GM23338 (cell line): ENCODE data around the gene GNAI2. TPM values are rescaled to one million over a fixed set of nuclear protein-coding genes. Genes with fewer than 3 reads are reported as not detected.
"Not testable (repeated sequence)": the region's sequence is repeated elsewhere in the genome, so short reads cannot be mapped to it uniquely, and the experiment has no call there.

Experiments used
- ATAC-seq: fragments of 200-7000 bp; cut with Tn5 transposase; 3 replicates; pipeline ENCODE4 v1.9.1; 2020
- DNase-seq: peaks from one replicate; pipeline ENCODE4 v3.0.0-alpha.2; 2015; ENCODE audit warnings: low spot score
- H2AFZ ChIP-seq: fragments of 200-600 bp; sonication (generic); 2 replicates; pipeline ENCODE4 v1.8.0; 2016; ENCODE audit warnings: antibody characterized with exemption, mild to moderate bottlenecking, moderate library complexity
- H3F3A ChIP-seq: fragments of 200-600 bp; sonication (generic); replicated peaks from 2 replicates; pipeline ENCODE4 v1.8.0; 2017; ENCODE audit warnings: antibody characterized with exemption, mixed run types, low read depth
- H3K27ac ChIP-seq: fragments of 200-600 bp; sonication (generic); 2 replicates; pipeline ENCODE4 v1.6.1; 2016; ENCODE audit warnings: low read depth
- H3K27me3 ChIP-seq: fragments of 200-600 bp; sonication (generic); 2 replicates; pipeline ENCODE4 v1.8.0; 2016; ENCODE audit warnings: mild to moderate bottlenecking, mixed run types, moderate library complexity; ENCODE audit not compliant: insufficient read depth
- H3K36me3 ChIP-seq: fragments of 200-600 bp; sonication (generic); 2 replicates; pipeline ENCODE4 v1.8.0; 2016; ENCODE audit warnings: mild to moderate bottlenecking; ENCODE audit not compliant: insufficient read depth
- H3K4me1 ChIP-seq: fragments of 200-600 bp; sonication (generic); 2 replicates; pipeline ENCODE4 v1.8.0; 2016; ENCODE audit warnings: mild to moderate bottlenecking, moderate library complexity; ENCODE audit not compliant: insufficient read depth
- H3K4me2 ChIP-seq: fragments of 200-600 bp; sonication (generic); 2 replicates; pipeline ENCODE4 v1.7.1; 2017; ENCODE audit warnings: mixed run types
- H3K4me3 ChIP-seq: fragments of 200-600 bp; sonication (generic); 2 replicates; pipeline ENCODE4 v1.6.1; 2016; ENCODE audit warnings: mixed run types
- H3K79me2 ChIP-seq: fragments of 200-600 bp; sonication (generic); replicated peaks from 2 replicates; pipeline ENCODE4 v1.8.0; 2017; ENCODE audit warnings: mild to moderate bottlenecking; ENCODE audit not compliant: insufficient read depth
- H3K9me2 ChIP-seq: fragments of 200-600 bp; sonication (generic); 2 replicates; pipeline ENCODE4 v1.8.0; 2017; ENCODE audit not compliant: insufficient read depth
- H4K20me1 ChIP-seq: fragments of 200-600 bp; sonication (generic); replicated peaks from 2 replicates; pipeline ENCODE4 v1.8.0; 2017; ENCODE audit warnings: mild to moderate bottlenecking; ENCODE audit not compliant: insufficient read depth
- H3K27ac Mint-ChIP-seq: 2 replicates; pipeline ENCODE4 v1.8.0; 2020; ENCODE audit warnings: inconsistent platforms, mild to moderate bottlenecking, moderate library complexity, mixed read lengths
- H3K27me3 Mint-ChIP-seq: 3 replicates; pipeline ENCODE4 v1.8.0; 2022; ENCODE audit warnings: low read depth, mild to moderate bottlenecking, moderate library complexity, mixed read lengths, inconsistent platforms; ENCODE audit not compliant: insufficient read depth, poor library complexity
- H3K36me3 Mint-ChIP-seq: 3 replicates; pipeline ENCODE4 v1.8.0; 2021; ENCODE audit warnings: low read depth, mild to moderate bottlenecking, inconsistent platforms, moderate library complexity, mixed read lengths
- H3K4me1 Mint-ChIP-seq: 3 replicates; pipeline ENCODE4 v1.8.0; 2020; ENCODE audit warnings: mild to moderate bottlenecking, inconsistent platforms, mixed read lengths
- H3K4me3 Mint-ChIP-seq: 3 replicates; pipeline ENCODE4 v1.8.0; 2021; ENCODE audit warnings: moderate library complexity, mild to moderate bottlenecking, inconsistent platforms, mixed read lengths
- H3K9me3 Mint-ChIP-seq: 3 replicates; pipeline ENCODE4 v1.8.0; 2020; ENCODE audit warnings: moderate library complexity, mild to moderate bottlenecking, inconsistent platforms, mixed read lengths
- CREB1 ChIP-seq: fragments of 250-450 bp; sonication (Bioruptor Pico); IDR thresholded peaks from 2 replicates; pipeline ENCODE4 v1.5.0; 2020; ENCODE audit warnings: low read depth, mild to moderate bottlenecking, moderate library complexity
- EZH2 ChIP-seq: fragments of 200-600 bp; sonication (generic); IDR thresholded peaks from one replicate; pipeline ENCODE4 v1.8.0; 2017; ENCODE audit warnings: antibody characterized with exemption, mild to moderate bottlenecking, low read depth; ENCODE audit not compliant: unreplicated experiment
- JUNB ChIP-seq: IDR thresholded peaks from one replicate; pipeline ENCODE4 v1.6.1; 2016; ENCODE audit warnings: antibody characterized with exemption; ENCODE audit not compliant: unreplicated experiment
- NANOG ChIP-seq: IDR thresholded peaks from 2 replicates; pipeline ENCODE4 v1.6.1; 2016; ENCODE audit warnings: antibody characterized with exemption, borderline replicate concordance
- STAT1 ChIP-seq: IDR thresholded peaks from one replicate; pipeline ENCODE4 v1.6.1; 2016; ENCODE audit warnings: antibody characterized with exemption; ENCODE audit not compliant: unreplicated experiment
- ZNF114 ChIP-seq: fragments of 250-450 bp; sonication (Bioruptor Pico); IDR thresholded peaks from 2 replicates; pipeline ENCODE4 v1.5.0; 2020; ENCODE audit warnings: mild to moderate bottlenecking, moderate library complexity
- ZNF331 ChIP-seq: fragments of 250-450 bp; sonication (Bioruptor Pico); IDR thresholded peaks from 2 replicates; pipeline ENCODE4 v1.5.0; 2020; ENCODE audit warnings: low read depth, mild to moderate bottlenecking, moderate library complexity
- polyA plus RNA-seq: library from polyadenylated mRNA; unstranded; fragments of >200 nt; fragmentation: Nextera tagmentation; extraction: Ambion mirVana; gene quantifications from 2 replicates; pipeline ENCODE4 v1.2.1, GENCODE V29; 2016
- total RNA-seq: library from RNA; depleted of rRNA; stranded (reverse); fragments of >200 nt; shearing (Covaris generic); gene quantifications from 2 replicates; pipeline ENCODE4 v1.2.3, GENCODE V29; 2014
- TF ChIP-seq, protein P1 (sequence below): IDR thresholded peaks from 2 replicates; pipeline ENCODE4 v1.6.1; 2016; ENCODE audit warnings: antibody characterized with exemption
- TF ChIP-seq, protein P2 (sequence below), 2 experiments: fragments of 200-600 bp in 1 of 2; sonication (generic) in 1 of 2; conservative IDR thresholded peaks; 2 replicates each; pipeline versions ENCODE4 v1.5.1 to v1.6.1; 2016 to 2017; ENCODE audit warnings: antibody characterized with exemption in 2 of 2, low read depth in 2 of 2, mild to moderate bottlenecking in 2 of 2, moderate library complexity in 1 of 2
- TF ChIP-seq, protein P3 (sequence below): fragments of 250-450 bp; sonication (Bioruptor Pico); IDR thresholded peaks from 2 replicates; pipeline ENCODE4 v1.5.0; 2020; ENCODE audit warnings: mild to moderate bottlenecking, moderate library complexity

Gene GNAI2
- total and polyA plus RNA-seq, 2 experiments from 2014 or later: 138 to 153 TPM

DNA sequence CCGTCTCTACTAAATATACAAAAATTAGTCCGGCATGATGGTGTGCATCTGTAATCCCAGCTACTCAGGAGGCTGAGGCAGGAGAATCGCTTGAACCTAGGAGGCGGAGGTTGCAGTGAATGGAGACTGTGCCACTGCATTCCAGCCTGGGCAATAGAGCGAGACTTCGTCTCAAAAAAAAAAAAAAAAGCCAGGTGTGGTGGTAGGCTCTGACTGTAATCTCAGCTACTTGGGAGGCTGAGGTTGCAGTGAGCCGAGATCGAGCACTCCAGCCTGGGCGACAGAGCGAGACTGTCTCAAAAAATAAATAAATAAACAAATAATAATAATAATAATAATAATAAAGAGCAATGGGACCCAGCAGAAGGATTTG, 36.5 kb downstream of the GNAI2 start:
- Histone ChIP-seq H3K4me1 (peaks cover 23% of the 10 kb centered on the region), H3F3A (peaks cover 12% of the 10 kb centered on the region; the same call in 1 of the 2 replicates), H3K27me3 (peaks cover 46% of the 10 kb centered on the region)
- H3K9me3 Mint-ChIP-seq, H2AFZ ChIP-seq, H4K20me1 ChIP-seq, H3K36me3 ChIP-seq, H3K4me3 ChIP-seq, H3K4me2 ChIP-seq, H3K27ac Mint-ChIP-seq, H3K79me2 ChIP-seq, DNase-seq, H3K27ac ChIP-seq, ATAC-seq, H3K36me3 Mint-ChIP-seq, H3K9me2 ChIP-seq: not testable (repeated sequence)
- Mint-ChIP-seq H3K27me3 (peaks cover 52% of the 10 kb centered on the region), H3K4me3 (peak overlapping the region; percentile 64; the same call in 1 of the 3 replicates), H3K4me1 (peaks cover 49% of the 10 kb centered on the region)

DNA sequence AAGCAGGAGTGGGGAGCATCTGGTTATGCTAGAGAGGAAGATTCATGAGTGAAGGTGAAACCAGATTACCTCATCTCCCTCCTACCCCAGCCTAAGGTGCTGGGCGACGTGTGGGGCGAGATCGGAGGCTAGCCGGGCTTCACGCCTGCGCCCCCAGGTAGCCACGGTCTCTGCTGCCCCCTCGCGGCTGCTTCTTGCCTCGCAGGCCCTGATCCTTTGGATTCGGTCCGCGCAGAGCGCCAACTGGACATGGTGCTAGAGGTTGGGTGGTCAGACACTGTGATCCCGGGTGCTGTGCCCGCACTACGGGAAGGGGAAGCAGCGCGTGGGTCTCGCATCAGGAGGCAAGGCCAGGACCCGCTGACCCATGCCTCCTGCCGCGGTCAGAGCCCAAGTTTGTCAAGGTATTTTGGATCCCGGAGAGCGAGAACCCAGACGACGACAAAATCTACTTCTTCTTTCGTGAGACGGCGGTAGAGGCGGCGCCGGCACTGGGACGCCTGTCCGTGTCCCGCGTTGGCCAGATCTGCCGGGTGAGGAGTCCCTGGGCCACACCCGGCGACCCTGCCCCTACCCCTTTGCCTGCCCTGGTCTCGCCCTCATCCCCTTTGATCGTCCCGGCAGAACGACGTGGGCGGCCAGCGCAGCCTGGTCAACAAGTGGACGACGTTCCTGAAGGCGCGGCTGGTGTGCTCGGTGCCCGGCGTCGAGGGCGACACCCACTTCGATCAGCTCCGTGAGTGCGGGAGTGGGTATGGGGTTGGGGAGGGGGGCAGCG, 37.1 kb downstream of the GNAI2 start:
- Histone ChIP-seq H3K27me3 (peaks cover 52% of the 10 kb centered on the region), H3F3A (peaks cover 12% of the 10 kb centered on the region; the same call in 1 of the 2 replicates), H3K9me2 (no peaks in the 10 kb centered on the region), H3K36me3 (no peaks in the 10 kb centered on the region), H2AFZ (peak overlapping the region; percentile 85; the same call in 1 of the 2 replicates), H4K20me1 (no peaks in the 10 kb centered on the region), H3K4me2 (peak overlapping the region; percentile 75), H3K4me3 (peak overlapping the region; percentile 53), H3K79me2 (no peaks in the 10 kb centered on the region), H3K4me1 (peaks cover 17% of the 10 kb centered on the region), H3K27ac (no peak overlapping the region)
- DNase-seq (peak; percentile 90), ATAC-seq (peak; percentile 35)
- Mint-ChIP-seq H3K27me3 (peaks cover 55% of the 10 kb centered on the region), H3K36me3 (no peaks in the 10 kb centered on the region), H3K4me3 (peak overlapping the region; percentile 64), H3K4me1 (peaks cover 44% of the 10 kb centered on the region), H3K9me3 (no peaks in the 10 kb centered on the region), H3K27ac (no peak overlapping the region)
- TF ChIP-seq, protein P1, sequence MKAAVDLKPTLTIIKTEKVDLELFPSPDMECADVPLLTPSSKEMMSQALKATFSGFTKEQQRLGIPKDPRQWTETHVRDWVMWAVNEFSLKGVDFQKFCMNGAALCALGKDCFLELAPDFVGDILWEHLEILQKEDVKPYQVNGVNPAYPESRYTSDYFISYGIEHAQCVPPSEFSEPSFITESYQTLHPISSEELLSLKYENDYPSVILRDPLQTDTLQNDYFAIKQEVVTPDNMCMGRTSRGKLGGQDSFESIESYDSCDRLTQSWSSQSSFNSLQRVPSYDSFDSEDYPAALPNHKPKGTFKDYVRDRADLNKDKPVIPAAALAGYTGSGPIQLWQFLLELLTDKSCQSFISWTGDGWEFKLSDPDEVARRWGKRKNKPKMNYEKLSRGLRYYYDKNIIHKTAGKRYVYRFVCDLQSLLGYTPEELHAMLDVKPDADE: no peak
- TF ChIP-seq CREB1 (CRISPR knock-in tag): peak; percentile 26; the same call in 1 of the 2 replicates
- TF ChIP-seq JUNB: no peak
- TF ChIP-seq ZNF331 (CRISPR knock-in tag): no peak
- TF ChIP-seq, protein P2, sequence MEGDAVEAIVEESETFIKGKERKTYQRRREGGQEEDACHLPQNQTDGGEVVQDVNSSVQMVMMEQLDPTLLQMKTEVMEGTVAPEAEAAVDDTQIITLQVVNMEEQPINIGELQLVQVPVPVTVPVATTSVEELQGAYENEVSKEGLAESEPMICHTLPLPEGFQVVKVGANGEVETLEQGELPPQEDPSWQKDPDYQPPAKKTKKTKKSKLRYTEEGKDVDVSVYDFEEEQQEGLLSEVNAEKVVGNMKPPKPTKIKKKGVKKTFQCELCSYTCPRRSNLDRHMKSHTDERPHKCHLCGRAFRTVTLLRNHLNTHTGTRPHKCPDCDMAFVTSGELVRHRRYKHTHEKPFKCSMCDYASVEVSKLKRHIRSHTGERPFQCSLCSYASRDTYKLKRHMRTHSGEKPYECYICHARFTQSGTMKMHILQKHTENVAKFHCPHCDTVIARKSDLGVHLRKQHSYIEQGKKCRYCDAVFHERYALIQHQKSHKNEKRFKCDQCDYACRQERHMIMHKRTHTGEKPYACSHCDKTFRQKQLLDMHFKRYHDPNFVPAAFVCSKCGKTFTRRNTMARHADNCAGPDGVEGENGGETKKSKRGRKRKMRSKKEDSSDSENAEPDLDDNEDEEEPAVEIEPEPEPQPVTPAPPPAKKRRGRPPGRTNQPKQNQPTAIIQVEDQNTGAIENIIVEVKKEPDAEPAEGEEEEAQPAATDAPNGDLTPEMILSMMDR (conservative IDR thresholded peaks at IDR 0.05; ENCODE audit: low read depth in 2 of 2): peak; percentile 89 to 100
- TF ChIP-seq, protein P3, sequence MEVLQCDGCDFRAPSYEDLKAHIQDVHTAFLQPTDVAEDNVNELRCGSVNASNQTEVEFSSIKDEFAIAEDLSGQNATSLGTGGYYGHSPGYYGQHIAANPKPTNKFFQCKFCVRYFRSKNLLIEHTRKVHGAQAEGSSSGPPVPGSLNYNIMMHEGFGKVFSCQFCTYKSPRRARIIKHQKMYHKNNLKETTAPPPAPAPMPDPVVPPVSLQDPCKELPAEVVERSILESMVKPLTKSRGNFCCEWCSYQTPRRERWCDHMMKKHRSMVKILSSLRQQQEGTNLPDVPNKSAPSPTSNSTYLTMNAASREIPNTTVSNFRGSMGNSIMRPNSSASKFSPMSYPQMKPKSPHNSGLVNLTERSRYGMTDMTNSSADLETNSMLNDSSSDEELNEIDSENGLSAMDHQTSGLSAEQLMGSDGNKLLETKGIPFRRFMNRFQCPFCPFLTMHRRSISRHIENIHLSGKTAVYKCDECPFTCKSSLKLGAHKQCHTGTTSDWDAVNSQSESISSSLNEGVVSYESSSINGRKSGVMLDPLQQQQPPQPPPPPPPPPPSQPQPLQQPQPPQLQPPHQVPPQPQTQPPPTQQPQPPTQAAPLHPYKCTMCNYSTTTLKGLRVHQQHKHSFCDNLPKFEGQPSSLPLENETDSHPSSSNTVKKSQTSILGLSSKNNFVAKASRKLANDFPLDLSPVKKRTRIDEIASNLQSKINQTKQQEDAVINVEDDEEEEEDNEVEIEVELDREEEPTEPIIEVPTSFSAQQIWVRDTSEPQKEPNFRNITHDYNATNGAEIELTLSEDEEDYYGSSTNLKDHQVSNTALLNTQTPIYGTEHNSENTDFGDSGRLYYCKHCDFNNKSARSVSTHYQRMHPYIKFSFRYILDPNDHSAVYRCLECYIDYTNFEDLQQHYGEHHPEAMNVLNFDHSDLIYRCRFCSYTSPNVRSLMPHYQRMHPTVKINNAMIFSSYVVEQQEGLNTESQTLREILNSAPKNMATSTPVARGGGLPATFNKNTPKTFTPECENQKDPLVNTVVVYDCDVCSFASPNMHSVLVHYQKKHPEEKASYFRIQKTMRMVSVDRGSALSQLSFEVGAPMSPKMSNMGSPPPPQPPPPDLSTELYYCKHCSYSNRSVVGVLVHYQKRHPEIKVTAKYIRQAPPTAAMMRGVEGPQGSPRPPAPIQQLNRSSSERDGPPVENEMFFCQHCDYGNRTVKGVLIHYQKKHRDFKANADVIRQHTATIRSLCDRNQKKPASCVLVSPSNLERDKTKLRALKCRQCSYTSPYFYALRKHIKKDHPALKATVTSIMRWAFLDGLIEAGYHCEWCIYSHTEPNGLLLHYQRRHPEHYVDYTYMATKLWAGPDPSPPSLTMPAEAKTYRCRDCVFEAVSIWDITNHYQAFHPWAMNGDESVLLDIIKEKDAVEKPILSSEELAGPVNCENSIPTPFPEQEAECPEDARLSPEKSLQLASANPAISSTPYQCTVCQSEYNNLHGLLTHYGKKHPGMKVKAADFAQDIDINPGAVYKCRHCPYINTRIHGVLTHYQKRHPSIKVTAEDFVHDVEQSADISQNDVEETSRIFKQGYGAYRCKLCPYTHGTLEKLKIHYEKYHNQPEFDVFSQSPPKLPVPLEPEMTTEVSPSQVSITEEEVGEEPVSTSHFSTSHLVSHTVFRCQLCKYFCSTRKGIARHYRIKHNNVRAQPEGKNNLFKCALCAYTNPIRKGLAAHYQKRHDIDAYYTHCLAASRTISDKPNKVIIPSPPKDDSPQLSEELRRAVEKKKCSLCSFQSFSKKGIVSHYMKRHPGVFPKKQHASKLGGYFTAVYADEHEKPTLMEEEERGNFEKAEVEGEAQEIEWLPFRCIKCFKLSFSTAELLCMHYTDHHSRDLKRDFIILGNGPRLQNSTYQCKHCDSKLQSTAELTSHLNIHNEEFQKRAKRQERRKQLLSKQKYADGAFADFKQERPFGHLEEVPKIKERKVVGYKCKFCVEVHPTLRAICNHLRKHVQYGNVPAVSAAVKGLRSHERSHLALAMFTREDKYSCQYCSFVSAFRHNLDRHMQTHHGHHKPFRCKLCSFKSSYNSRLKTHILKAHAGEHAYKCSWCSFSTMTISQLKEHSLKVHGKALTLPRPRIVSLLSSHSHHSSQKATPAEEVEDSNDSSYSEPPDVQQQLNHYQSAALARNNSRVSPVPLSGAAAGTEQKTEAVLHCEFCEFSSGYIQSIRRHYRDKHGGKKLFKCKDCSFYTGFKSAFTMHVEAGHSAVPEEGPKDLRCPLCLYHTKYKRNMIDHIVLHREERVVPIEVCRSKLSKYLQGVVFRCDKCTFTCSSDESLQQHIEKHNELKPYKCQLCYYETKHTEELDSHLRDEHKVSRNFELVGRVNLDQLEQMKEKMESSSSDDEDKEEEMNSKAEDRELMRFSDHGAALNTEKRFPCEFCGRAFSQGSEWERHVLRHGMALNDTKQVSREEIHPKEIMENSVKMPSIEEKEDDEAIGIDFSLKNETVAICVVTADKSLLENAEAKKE (CRISPR knock-in tag): no peak
- no peak for TF ChIP-seq STAT1
- TF ChIP-seq EZH2: no peak
- TF ChIP-seq NANOG: no peak
- TF ChIP-seq ZNF114 (CRISPR knock-in tag): no peak
